NCI-H2171 (cell line): Measurements from ENCODE around the gene CYP11A1.
"Not testable (repeated sequence)": the region's sequence is repeated elsewhere in the genome, so short reads cannot be mapped to it uniquely, and the experiment has no call there.

Experiments
- DNase-seq: peaks from one replicate; lab custom pipeline; 2025; lab: John Stamatoyannopoulos, UW

Gene CYP11A1

DNA sequence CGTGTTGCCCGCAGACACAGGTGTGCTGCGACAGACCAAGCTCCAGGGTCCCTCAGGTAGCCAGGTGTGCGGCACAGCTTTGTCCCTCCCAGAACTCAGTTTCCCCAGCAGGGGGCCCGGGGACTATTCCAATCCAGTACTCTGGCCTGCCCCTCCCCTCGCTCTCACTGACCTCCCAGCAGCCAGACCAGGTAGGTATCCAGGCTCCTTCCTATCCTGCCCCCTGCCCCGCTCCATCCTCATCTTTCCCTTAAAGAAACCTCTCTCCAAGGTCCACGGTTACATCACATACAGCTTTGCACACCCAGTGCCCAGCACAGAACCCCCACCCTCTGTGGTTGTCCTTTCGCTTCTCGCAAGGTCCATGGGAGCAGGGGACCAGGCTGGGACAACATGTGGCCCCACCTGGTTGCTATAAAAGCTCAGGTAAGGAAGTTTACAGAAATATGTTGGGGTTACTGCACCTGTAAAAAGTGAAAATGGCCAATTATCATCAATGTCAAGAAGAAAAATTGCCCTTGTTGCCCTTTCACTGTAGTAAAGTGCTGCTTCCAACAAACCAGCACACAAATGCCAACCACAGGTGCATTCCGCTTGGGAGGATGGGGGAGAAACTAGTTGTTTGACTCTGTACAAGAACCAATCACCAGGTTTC is 7.3 kb upstream of the CYP11A1 start:
- DNase-seq, result no peak

GRCh38 chr15:74373731-74374647 is 6.5 kb upstream of the CYP11A1 start:
- peak; percentile 93 for DNase-seq

- DNase-seq, result no peak
These were observed 5.7 kb upstream of the CYP11A1 start for GRCh38 chr15:74373056-74373650.

DNA sequence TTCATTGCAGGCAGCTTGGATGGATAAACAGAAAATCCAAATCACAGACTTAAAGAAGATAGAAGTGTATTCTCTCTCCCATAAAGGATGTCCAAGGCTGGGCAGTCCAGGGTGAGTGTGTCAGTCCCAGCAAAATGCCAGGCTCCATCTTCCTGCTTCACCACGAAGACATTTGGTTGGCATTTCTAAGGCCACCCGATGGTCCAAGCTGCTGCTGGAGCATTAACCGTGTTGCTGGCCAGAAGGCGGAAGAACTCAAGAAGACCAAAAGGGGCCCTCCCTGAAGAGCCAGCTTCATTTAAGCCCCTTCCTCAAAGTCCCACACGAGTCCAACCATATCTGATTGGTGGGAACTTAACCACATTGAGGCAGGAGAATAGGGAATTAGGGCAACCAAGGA is 3.0 kb upstream of the CYP11A1 start:
- no peak for DNase-seq

GRCh38 chr15:74369756-74370155 is 2.3 kb upstream of the CYP11A1 start:
- DNase-seq, result no peak

- no peak for DNase-seq
These were observed 1.8 kb upstream of the CYP11A1 start for GRCh38 chr15:74369084-74369745.

DNA sequence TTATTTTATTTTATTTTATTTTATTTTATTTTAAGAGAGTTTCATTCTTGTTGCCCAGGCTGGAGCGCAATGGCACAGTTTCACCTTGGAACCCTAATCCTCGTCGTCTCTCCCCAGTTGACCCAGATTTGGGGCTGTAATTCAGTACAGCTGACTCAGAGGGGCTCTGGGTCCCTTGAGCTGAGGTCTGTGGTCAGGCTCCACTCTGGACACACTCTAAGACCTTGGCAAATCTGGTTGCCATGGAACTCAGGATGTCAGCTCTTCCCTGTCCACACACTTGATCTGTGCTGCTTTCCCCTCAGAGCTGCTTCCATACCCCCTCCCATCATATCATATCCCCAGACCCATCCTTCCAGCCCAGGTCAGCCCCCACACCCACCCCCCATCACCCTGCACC is 675 bp upstream of the CYP11A1 start:
- DNase-seq, result no peak

DNA sequence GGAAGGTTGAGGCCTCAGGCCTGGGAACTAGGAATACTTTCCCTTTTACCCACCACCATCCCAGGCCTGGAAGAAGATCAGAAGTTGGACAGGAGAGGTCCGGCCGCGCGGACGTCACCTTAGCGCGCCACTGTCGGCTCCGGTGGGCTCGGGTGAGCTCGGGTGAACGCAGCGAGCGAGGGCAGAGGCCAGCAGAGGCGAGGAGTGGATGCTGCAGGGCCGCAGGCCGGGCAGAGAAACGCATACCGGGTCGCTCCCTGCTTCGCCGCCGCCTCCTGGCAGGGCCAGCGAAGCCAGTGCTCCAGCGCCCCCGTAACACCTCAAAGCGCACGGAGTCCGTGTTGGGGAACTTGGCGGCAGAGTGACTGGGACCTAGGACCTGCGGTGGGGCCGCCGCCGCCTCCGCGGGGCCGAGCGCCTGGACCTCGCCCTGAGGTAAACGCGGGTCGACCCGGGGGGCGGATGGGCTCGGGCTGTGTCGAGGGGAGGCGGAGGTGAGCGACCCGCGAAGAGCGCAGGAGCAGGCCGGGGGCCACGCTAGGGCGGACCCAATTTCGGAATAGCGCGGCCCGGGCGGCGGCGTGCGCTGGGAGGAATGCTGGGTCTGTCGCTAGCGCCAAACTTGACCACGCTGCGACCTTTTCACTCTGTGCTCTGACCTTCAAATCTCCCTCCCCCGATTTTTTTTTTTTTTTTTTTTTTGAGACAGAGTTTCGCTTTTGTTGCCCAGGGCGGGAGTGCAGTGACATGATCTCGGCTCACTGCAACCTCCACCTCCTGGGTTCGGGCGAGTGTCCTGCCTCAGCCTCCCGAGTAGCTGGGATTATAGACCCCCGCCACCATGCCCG is 1.6 kb downstream of the CYP11A1 start:
- no peak for DNase-seq

- DNase-seq, result no peak
These were observed 2.4 kb downstream of the CYP11A1 start for GRCh38 chr15:74364936-74365597.

DNA sequence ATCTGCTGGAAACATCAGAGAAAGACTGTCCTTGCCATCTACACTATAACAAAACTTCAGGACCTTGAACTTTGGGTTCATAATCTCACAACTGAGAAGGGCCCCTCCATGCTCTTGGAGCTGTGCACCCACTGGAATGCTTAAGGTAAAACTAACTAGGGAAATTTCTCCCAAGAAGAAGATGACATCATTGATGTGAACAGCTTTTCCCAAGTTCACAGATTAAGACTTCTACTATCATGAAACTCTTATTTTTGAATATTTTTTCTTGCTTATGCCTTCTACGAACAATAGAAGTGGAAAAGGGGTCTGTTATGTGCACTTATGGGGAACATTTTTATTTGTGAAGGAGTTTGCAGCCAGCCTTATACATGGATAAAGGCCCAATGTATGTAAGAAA is 5.0 kb downstream of the CYP11A1 start:
- DNase-seq, result no peak

DNA sequence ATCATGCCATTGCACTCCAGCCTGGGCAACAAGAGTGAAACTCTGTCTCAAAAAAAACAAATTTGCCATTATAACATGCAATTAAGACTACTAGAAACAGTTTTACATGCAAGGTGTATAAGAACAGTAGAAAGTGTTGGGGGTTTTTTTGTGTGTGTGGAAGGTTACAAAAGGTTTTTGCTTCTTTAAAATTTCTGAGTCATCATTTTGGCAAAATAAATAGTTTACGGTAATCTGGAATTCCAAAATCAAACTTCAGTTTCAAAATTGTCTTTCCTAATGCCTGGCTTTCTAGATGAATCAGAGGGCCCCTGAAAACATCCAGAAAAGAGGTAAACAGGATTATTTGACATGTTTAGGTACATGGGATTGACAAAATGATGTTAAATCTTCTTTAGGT is 6.6 kb downstream of the CYP11A1 start:
- DNase-seq, result not testable (repeated sequence)

DNA sequence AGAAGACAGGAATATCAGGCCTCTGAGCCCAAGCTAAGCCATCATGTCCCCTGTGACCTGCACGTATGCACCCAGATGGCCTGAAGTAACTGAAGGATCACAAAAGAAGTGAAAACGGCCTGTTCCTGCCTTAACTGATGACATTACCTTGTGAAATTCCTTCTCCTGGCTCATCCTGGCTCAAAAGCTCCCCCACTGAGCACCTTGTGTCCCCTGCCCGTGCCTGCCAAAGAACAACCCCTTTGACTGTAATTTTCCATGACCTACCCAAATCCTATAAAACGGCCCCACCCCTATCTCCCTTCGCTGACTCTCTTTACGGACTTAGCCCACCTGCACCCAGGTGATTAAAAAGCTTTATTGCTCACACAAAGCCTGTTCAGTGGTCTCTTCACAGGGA is 8.1 kb downstream of the CYP11A1 start:
- not testable (repeated sequence) for DNase-seq

GRCh38 chr15:74357514-74357913 is 9.9 kb downstream of the CYP11A1 start:
- DNase-seq, result not testable (repeated sequence)

DNA sequence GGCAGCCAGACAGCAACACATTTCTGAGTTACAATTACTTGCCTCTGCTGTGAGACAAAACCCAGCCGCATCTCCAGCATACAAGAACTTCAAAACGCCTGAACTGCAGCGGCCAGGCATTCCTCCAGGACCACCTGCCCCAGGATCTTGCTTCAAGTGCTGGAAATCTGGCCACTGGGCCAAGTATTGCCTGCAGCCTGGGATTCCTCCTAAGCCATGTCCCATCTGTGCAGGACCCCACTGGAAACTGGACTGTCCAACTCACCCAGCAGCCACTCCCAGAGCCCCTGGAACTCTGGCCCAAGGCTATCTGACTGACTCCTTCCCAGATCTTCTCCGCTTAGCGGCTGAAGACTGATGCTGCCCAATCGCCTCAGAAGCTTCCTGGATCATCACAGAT is 11.4 kb downstream of the CYP11A1 start:
- not testable (repeated sequence) for DNase-seq

DNA sequence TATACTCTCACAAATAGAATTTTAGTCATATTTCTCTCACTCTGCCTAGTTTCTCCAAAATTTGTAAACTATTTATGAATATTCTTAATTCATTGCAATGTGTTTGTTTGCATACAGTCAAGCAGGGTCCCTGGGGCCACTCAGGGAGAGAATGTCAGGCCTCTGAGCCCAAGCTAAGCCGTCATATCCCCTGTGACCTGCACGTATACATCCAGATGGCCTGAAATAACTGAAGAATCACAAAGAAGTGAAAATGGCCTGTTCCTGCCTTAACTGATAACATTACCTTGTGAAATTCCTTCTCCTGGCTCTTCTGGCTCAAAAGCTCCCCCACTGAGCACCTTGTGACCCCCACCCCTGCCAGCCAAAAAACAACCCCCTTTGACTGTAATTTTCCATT is 13.5 kb downstream of the CYP11A1 start:
- DNase-seq, result not testable (repeated sequence)

DNA sequence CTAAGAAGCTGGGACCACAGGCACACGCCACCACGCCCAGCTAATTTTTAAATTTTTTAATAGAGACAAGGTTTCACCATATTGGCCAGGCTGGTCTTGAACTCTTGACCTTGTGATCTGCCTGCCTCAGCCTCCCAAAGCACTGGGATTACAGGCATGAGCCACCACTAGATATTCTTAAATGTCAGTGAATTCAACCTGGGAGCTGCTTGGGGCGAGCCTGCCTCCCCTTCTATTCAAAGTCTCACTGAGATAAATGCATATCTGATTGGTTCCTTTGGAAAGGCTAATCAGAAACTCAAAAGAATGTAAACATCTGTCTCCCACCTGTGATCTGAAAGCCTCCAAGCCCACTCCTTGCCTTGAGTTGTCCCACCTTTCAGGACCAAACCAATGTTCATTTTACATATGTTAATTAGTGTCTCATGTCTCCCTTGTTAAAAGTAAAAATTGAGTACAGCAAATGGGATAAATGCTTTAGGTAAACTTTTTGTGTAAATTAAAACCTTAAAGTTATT is 15.0 kb downstream of the CYP11A1 start:
- DNase-seq, result no peak

DNA sequence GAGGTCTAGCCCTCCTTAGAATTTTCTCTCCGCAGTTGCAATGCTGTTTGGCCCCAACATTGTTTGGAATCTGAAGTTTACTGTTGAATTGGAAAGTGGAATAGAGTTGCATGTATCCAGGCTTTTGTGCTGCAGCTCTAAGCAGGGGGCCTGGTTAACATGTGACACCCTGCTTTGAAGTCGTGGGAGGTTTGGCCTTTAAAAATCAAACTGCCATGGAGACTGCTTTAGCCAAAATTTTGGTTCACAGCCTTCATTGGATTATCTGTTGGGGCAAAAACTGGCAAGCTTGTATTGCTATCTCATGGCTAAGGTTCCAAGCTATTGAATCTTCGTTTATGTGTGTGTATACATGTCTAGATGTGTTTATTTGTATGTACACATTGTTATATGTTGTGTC is 15.8 kb downstream of the CYP11A1 start:
- no peak for DNase-seq

DNA sequence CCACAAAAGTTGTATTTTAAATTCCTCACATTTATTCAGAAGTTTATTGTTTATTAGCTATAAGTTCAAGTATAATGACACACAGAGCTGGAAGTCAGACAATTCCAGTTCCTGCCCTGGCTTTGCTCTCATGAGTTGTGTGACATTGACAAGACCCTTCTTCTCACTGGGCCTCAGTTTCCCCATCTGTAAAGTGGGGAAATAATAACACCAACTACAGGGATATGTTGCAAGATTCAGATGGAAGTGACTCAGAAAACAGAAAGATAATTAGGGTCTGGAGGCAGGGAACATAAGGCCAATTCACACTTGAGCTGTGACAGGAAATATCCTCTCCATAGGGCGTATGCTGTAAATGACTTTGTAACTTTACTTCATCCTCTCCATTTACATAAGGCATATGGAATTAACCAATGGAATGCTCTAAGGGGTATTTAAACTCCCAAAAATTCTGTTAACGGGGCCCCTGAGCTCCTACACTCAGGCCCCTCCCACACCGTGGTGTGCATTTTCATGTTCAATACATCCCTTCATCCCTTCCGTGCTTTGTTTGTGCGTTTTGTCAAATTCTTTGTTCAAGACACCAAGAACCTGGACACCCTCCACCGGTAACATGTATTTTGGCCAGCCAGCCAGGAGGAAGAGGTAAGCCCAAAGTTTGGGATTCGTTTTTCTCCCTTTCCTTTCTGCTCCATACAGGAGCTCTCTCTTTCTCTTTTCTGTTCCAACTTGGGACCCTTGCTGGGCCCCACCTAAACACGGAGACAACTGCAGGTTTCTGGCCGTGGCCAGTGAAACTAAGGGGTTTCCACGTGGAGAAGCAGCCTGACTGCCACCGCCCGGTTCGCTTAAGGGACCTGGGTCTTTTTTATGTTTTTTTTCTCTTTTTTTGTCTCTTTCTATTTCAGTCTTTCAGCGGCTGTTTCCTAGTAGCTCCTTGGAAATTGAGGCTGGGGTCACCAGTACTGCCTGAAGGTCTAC is 16.9 kb downstream of the CYP11A1 start:
- DNase-seq, result no peak

- no peak for DNase-seq
These were observed 18.1 kb downstream of the CYP11A1 start for GRCh38 chr15:74349241-74349778.
